GM12878 (cell line): ENCODE measurements around the gene FGD4. TPM values are rescaled to one million over a fixed set of nuclear protein-coding genes. Genes with fewer than 3 reads are reported as not detected.
A peak's percentile ranks its signal among the peaks of the same experiment; 100 is the strongest.

ENCODE experiments used
- ATAC-seq: fragments of 200-7000 bp; cut with Tn5 transposase; 3 replicates; pipeline ENCODE4 v1.9.1; 2020; ENCODE audit warnings: mild to moderate bottlenecking, moderate library complexity
- BruUV-seq: library from RNA; stranded (reverse); fragments of 400-500 nt; replicated peaks from 2 replicates; lab custom pipeline; 2021; lab: Mats Ljungman, UMichigan
- CTCF ChIA-PET: fragments of 300-600 bp; sonication (Branson Sonifier 250); formaldehyde crosslinking; extraction: SDS; loops from one replicate; lab custom pipeline; 2021; ENCODE audit warnings: inconsistent platforms; lab: Yijun Ruan, JAX
- POLR2A ChIA-PET: fragments of 350-600 bp; formaldehyde crosslinking; extraction: SDS; loops from one replicate; lab custom pipeline; 2021; ENCODE audit warnings: inconsistent platforms; lab: Charles Lee
- RAD21 ChIA-PET: fragments of 300-600 bp; sonication (Branson Sonifier 250); formaldehyde crosslinking; loops from one replicate; lab custom pipeline; 2023; ENCODE audit warnings: antibody characterized with exemption; ENCODE audit not compliant: unreplicated experiment; lab: Charles Lee
- SMC1A ChIA-PET: fragments of 300-600 bp; sonication (Branson Sonifier 250); formaldehyde crosslinking; loops from one replicate; lab custom pipeline; 2023; ENCODE audit not compliant: unreplicated experiment, uncharacterized antibody; lab: Charles Lee
- DNase-seq: peaks from one replicate; pipeline ENCODE4 v3.0.0-alpha.2; 2011; ENCODE audit warnings: low read depth, low spot score
- FAIRE-seq: peaks from 3 replicates; lab custom pipeline; 2011; peaks lifted over from hg19 to GRCh38; lab: Jason Lieb, UNC
- H2AFZ ChIP-seq: 2 replicates; pipeline ENCODE4 v1.6.0; 2011; ENCODE audit warnings: low read depth, low read length, control low read depth; ENCODE audit not compliant: control insufficient read depth
- H3K27ac ChIP-seq: 2 replicates; pipeline ENCODE4 v1.5.1; 2011; ENCODE audit warnings: control low read depth; ENCODE audit not compliant: control insufficient read depth, insufficient read depth
- H3K27me3 ChIP-seq, 2 experiments: replicated peaks in 1 of 2; 2 replicates each; pipeline versions ENCODE4 v1.6.0 to v1.6.1; 2011; ENCODE audit warnings: low read length in 1 of 2; ENCODE audit not compliant: control insufficient read depth in 2 of 2, insufficient read depth in 2 of 2
- H3K36me3 ChIP-seq, 2 experiments: 2 replicates each; pipeline ENCODE4 v1.5.1; 2011; ENCODE audit warnings: low read length in 1 of 2; ENCODE audit not compliant: control insufficient read depth in 2 of 2, insufficient read depth in 2 of 2
- H3K4me1 ChIP-seq: 2 replicates; pipeline ENCODE4 v1.6.1; 2011; ENCODE audit warnings: mild to moderate bottlenecking, low read length, moderate library complexity, mixed read lengths; ENCODE audit not compliant: control insufficient read depth, insufficient read depth
- H3K4me2 ChIP-seq: 2 replicates; pipeline ENCODE4 v1.6.0; 2011; ENCODE audit warnings: control low read depth; ENCODE audit not compliant: control insufficient read depth, insufficient read depth
- H3K4me3 ChIP-seq: fragments of 200-600 bp; sonication (generic); 2 replicates; pipeline ENCODE4 v1.5.1; 2016
- H3K79me2 ChIP-seq: 2 replicates; pipeline ENCODE4 v1.6.0; 2011; ENCODE audit warnings: low read length; ENCODE audit not compliant: control insufficient read depth, insufficient read depth
- H3K9ac ChIP-seq: 2 replicates; pipeline ENCODE4 v1.8.0; 2011; ENCODE audit warnings: low read length, control low read depth, mixed read lengths; ENCODE audit not compliant: control insufficient read depth, insufficient read depth
- H3K9me3 ChIP-seq: replicated peaks from 3 replicates; pipeline ENCODE4 v1.5.1; 2011; ENCODE audit warnings: mild to moderate bottlenecking, low read length; ENCODE audit not compliant: control insufficient read depth, insufficient read depth
- H4K20me1 ChIP-seq: 2 replicates; pipeline ENCODE4 v1.6.0; 2011; ENCODE audit not compliant: control insufficient read depth, insufficient read depth
- ESRRA ChIP-seq: IDR thresholded peaks from 2 replicates; pipeline ENCODE4 v1.6.1; 2012; ENCODE audit warnings: mild to moderate bottlenecking, low read length, improper control_type of control experiment
- FOXM1 ChIP-seq: IDR thresholded peaks from 2 replicates; pipeline ENCODE4 v1.6.1; 2012; ENCODE audit warnings: low read depth, mild to moderate bottlenecking, inconsistent platforms, low read length, moderate library complexity
- RAD21 ChIP-seq: IDR thresholded peaks from 2 replicates; pipeline ENCODE4 v1.6.1; 2011; ENCODE audit warnings: mild to moderate bottlenecking, low read depth, low read length, moderate library complexity; ENCODE audit not compliant: insufficient read depth
- RB1 ChIP-seq: fragments of 450-650 bp; formaldehyde crosslinking; IDR thresholded peaks from 2 replicates; pipeline ENCODE4 v1.6.1; 2017; ENCODE audit warnings: mild to moderate bottlenecking, borderline replicate concordance
- RUNX3 ChIP-seq: IDR thresholded peaks from 2 replicates; pipeline ENCODE4 v1.6.1; 2012; ENCODE audit warnings: low read length, inconsistent platforms
- SMC3 ChIP-seq: IDR thresholded peaks from 2 replicates; pipeline ENCODE4 v1.6.1; 2011; ENCODE audit warnings: low read length, improper control_type of control experiment, borderline replicate concordance
- TBL1XR1 ChIP-seq: IDR thresholded peaks from 2 replicates; pipeline ENCODE4 v1.6.1; 2012; ENCODE audit warnings: low read depth, low read length, improper control_type of control experiment
- YY1 ChIP-seq: IDR thresholded peaks from 2 replicates; pipeline ENCODE4 v1.6.1; 2011; ENCODE audit warnings: low read depth, mild to moderate bottlenecking, low read length
- WGBS: methylation state at CpG from one replicate; pipeline ENCODE4 v1.1.6; 2016; ENCODE audit warnings: low lambda C conversion rate; ENCODE audit not compliant: insufficient replicate concordance, insufficient coverage; ENCODE audit errors: missing lambda C conversion rate; 5-methylcytosine and 5-hydroxymethylcytosine counted together
- in situ Hi-C: fragments of 300-500 bp; cut with MboI; formaldehyde crosslinking; loops from 9 replicates; pipeline ENCODE4 v1.14.3; 2018; ENCODE audit warnings: mixed read lengths
- intact Hi-C: fragments of 100-400 bp; cut with micrococcal nuclease; formaldehyde crosslinking; loops from one replicate; pipeline ENCODE4 v1.14.2; 2022; ENCODE audit not compliant: unreplicated experiment
- polyA plus RNA-seq, 11 experiments: library from polyadenylated mRNA; depleted of rRNA in 4 of 11; unstranded in 6 of 11; stranded (reverse) in 5 of 11; fragments of >200 nt; fragmentation: Nextera tagmentation in 4 of 11; fragmentation: Illumina TruSeq in 1 of 11; extraction: Ambion mirVana in 4 of 11; extraction: Trizol in 1 of 11; gene quantifications; 1 replicate in 1 of 11; 2 replicates in 10 of 11; pipeline versions ENCODE4 v1.2.1 to v1.2.3, GENCODE V29; 2011 to 2016; ENCODE audit warnings: inconsistent platforms in 2 of 11, missing spikeins in 2 of 11, low read depth in 1 of 11
- total RNA-seq, 4 experiments: library from RNA; depleted of rRNA in 3 of 4; stranded (reverse); fragments of >200 nt in 3 of 4; fragmentation: Illumina TruSeq in 1 of 4; extraction: Trizol in 1 of 4; gene quantifications; 2 replicates each; pipeline versions ENCODE4 v1.2.1 to v1.2.3, GENCODE V29; 2013 to 2021
- TF ChIP-seq, protein P1 (sequence below), 3 experiments: IDR thresholded peaks in 2 of 3; conservative IDR thresholded peaks in 1 of 3; 2 replicates each; pipeline ENCODE4 v1.5.1; 2011; ENCODE audit warnings: low read depth in 3 of 3, low read length in 3 of 3, mild to moderate bottlenecking in 3 of 3, control low read depth in 2 of 3, moderate library complexity in 2 of 3, inconsistent platforms in 1 of 3, mixed read lengths in 1 of 3; ENCODE audit not compliant: control insufficient read depth in 2 of 3, insufficient read depth in 1 of 3; ENCODE audit errors: extremely low read depth in 1 of 3

FGD4 gene
- total and polyA plus RNA-seq, 10 of the 15 experiments (the other 5 are each of a cell fraction or from before 2014, with no cell fraction given), result 0.01 to 0.18 (median 0.08) TPM; not detected in 3

DNA sequence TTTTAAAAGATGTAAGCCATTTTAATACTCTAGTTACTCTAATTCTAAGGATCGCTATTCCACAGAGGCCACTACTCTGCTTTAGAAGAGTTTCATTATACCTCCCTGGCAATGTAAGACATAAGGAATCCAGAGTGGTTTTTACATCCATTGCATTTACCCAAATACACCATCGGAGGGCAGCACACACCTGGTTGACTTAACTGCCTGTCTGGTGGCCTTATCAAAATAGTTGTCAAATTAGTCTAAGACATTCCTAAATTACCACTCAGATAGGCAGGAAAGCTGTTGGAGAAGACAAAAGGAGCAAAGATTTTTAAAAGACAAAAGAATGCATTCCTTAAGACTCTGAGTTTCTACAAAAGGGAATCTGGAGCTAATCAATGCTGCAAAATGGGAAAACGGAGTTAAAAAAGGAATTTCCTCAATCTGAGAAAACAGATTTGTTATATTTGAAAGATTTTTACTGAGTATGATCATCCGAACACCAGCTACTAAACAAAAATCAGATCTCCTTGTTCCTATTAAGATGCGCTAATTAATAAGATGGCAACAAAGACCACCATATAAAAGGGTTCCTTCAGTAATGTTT lies 33.8 kb upstream of the FGD4 start:
- Histone ChIP-seq H3K4me2 (no peak overlapping the region), H3K79me2 (no peaks in the 10 kb centered on the region), H4K20me1 (no peaks in the 10 kb centered on the region), H3K4me3 (no peak overlapping the region), H3K9ac (no peak overlapping the region), H2AFZ (no peak overlapping the region), H3K27ac (no peak overlapping the region), H3K27me3 (no peaks in the 10 kb centered on the region), H3K9me3 (no peaks in the 10 kb centered on the region), H3K4me1 (no peaks in the 10 kb centered on the region), H3K36me3 (no peaks in the 10 kb centered on the region)
- TF ChIP-seq FOXM1 (0 out of 2 replicates have a peak, but pooled peaks have one; percentile 31), YY1 (peak; percentile 31; the same call in 1 of the 2 replicates), RB1 (no peak), TBL1XR1 (no peak), SMC3 (peak; percentile 75), RUNX3 (peak; percentile 14; the same call in 1 of the 2 replicates), ESRRA (no peak), RAD21 (peak; percentile 85)
- TF ChIP-seq, protein P1, sequence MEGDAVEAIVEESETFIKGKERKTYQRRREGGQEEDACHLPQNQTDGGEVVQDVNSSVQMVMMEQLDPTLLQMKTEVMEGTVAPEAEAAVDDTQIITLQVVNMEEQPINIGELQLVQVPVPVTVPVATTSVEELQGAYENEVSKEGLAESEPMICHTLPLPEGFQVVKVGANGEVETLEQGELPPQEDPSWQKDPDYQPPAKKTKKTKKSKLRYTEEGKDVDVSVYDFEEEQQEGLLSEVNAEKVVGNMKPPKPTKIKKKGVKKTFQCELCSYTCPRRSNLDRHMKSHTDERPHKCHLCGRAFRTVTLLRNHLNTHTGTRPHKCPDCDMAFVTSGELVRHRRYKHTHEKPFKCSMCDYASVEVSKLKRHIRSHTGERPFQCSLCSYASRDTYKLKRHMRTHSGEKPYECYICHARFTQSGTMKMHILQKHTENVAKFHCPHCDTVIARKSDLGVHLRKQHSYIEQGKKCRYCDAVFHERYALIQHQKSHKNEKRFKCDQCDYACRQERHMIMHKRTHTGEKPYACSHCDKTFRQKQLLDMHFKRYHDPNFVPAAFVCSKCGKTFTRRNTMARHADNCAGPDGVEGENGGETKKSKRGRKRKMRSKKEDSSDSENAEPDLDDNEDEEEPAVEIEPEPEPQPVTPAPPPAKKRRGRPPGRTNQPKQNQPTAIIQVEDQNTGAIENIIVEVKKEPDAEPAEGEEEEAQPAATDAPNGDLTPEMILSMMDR (IDR thresholded peaks at IDR 0.05 in 2 of 3, conservative IDR thresholded peaks at IDR 0.05 in 1 of 3; ENCODE audit: control insufficient read depth in 2 of 3, extremely low read depth in 1 of 3, insufficient read depth in 1 of 3, low read depth in 3 of 3, low read length in 3 of 3), result peak; percentile 67 to 83 (median 67)
- in situ Hi-C loops, result loop anchor here (25.0 kb wide), 1 partner anchor 1647 kb away; the partner anchor contains the start of gene ALG10
- no TSS peak for BruUV-seq
- ChIA-PET CTCF (interaction anchor here (0.6 to 3.9 kb wide), 16 partner anchors 10 to 1655 kb away, joined by 3 to 27 read pairs (median 4); partner anchors contain the start of gene YARS2), POLR2A (interaction anchor here (1.2 kb wide), 1 partner anchor 306 kb away, joined by 3 read pairs; no protein-coding TSS in a partner anchor), RAD21 (interaction anchor here (0.6 to 3.0 kb wide), 5 partner anchors 53 to 733 kb away, joined by 3 to 15 read pairs (median 5); partner anchors contain the start of gene YARS2), SMC1A (interaction anchor here (0.6 to 4.4 kb wide), 17 partner anchors 31 to 1656 kb away, joined by 3 to 21 read pairs (median 3); partner anchors contain the start of genes ALG10 and YARS2)
- DNase-seq (peak; percentile 8), ATAC-seq (peak; percentile 86), FAIRE-seq (peak; percentile 68)
- intact Hi-C loops, result loop anchor here (1.0 to 10.0 kb wide), 2 partner anchors 307 to 389 kb away; partner anchors contain the start of gene YARS2
- 46% methylated on average over 5 of the region's 5 CpGs for WGBS
